Sigmoid colon (tissue), 4 donors: ENCODE data around the gene SKIC8.

ENCODE experiments used
- CTCF ChIP-seq, 4 experiments: fragments of 450-650 bp in 3 of 4; fragments of 200-600 bp in 1 of 4; IDR thresholded peaks; one replicate each; pipeline ENCODE4 v1.5.1; 2016 to 2019; ENCODE audit warnings: antibody characterized with exemption in 4 of 4, mild to moderate bottlenecking in 3 of 4, moderate library complexity in 2 of 4
- EP300 ChIP-seq, 4 donors: sonication (generic); formaldehyde crosslinking; IDR thresholded peaks; one replicate each; pipeline ENCODE4 v1.6.1; 2017; ENCODE audit warnings: antibody characterized with exemption in 4 of 4
- POLR2A ChIP-seq, 2 donors: fragments of 450-650 bp; IDR thresholded peaks; one replicate each; pipeline ENCODE4 v1.6.1; 2016; ENCODE audit warnings: antibody characterized with exemption in 2 of 2, mild to moderate bottlenecking in 2 of 2, moderate library complexity in 2 of 2

- TF ChIP-seq CTCF (IDR thresholded peaks at IDR 0.05) (no peak), EP300 (IDR thresholded peaks at IDR 0.05) (no peak), POLR2A (IDR thresholded peaks at IDR 0.05) (no peak)
Observed at GRCh38 chr15:78259232-78259631, 40.2 kb downstream of the SKIC8 start.
